DMS114 treated with DMSO at 0.1 percent for 48 hours (cell line): ENCODE results near the gene NDUFAF7.
"Not testable (repeated sequence)": the region's sequence is repeated elsewhere in the genome, so short reads cannot be mapped to it uniquely, and the experiment has no call there.

ENCODE experiments used
- DNase-seq: peaks from one replicate; lab custom pipeline; 2025; ENCODE audit not compliant: unreplicated experiment; lab: John Stamatoyannopoulos, UW

NDUFAF7 gene, protein sequence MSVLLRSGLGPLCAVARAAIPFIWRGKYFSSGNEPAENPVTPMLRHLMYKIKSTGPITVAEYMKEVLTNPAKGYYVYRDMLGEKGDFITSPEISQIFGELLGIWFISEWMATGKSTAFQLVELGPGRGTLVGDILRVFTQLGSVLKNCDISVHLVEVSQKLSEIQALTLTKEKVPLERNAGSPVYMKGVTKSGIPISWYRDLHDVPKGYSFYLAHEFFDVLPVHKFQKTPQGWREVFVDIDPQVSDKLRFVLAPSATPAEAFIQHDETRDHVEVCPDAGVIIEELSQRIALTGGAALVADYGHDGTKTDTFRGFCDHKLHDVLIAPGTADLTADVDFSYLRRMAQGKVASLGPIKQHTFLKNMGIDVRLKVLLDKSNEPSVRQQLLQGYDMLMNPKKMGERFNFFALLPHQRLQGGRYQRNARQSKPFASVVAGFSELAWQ

DNA sequence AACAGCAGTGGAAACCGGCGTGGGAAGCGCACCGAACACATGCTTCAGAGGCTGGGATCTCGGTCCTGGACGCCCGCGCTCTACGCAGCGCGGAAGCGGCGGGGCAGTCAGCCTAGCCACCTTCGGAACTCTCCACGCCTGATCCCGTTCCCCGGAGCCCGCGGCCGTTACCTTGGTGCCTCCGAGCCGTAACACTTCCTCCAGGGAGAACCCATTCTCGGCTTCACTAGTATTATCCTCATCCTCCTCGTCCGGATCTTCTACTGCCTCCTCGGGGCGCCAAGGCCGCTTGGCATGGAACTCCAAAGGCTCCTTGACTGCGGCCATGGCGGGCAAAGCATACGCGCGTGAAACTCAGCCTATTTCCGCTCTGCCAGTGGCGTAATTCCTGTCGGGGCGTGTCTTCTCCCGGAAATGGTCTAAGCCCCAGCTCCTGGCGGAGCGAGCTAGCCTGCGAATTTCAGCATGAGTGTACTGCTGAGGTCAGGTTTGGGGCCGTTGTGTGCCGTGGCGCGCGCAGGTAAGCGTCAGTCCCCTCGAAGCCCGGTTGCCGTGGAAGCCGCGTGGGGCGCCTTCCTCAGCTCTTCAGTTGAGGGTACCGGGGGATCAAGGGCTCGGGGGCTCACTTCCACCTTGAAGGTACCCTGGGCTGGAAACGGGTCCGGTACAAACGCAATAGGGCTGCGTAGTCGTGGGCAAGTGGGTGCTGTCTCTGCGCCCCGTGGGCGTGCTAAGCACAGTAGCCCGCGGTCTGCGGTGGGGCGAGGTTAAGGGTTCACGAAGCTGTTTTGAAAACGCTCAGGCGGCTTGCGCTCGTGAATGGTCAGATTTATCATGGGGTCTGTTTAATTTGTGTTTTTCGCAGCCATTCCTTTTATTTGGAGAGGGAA is at the start of gene NDUFAF7, which contains the start of gene CEBPZ:
NDUFAF7 (plus strand) TSS at position 418 of the 890 bp plus-strand sequence; CDS start at position 466, 48 bp downstream.
CEBPZ (minus strand) TSS at position 356 of the 890 bp plus-strand sequence; CDS start at position 327, 29 bp downstream.
- DNase-seq = peak; percentile 86

GRCh38 chr2:37181726-37182684 is 49.5 kb upstream of the NDUFAF7 start:
- DNase-seq = no peak

DNA sequence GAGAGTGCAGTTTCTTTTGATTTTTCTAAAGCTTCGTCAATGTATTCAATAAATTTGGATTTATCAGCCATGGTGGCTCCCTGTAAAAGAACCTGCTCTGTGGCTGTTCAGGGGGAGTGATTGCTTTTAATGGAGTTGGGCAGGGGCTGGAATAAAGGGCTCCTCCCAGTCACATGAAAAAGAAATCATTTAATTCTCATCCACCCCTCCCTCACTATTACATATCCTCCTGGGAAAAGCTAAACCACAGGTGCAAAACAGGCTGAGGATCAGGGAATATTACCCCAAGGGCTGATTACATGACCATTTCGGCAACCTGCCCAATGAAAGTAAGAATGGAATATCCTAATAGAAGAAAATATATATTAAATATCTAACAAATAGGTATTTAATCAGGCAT is 42.9 kb upstream of the NDUFAF7 start, which contains the start of gene SULT6B1:
SULT6B1 (minus strand) TSS at position 101 of the 400 bp plus-strand sequence; CDS start at position 71, 30 bp downstream.
- no peak for DNase-seq

GRCh38 chr2:37189452-37190153 is 41.9 kb upstream of the NDUFAF7 start:
- no peak for DNase-seq

GRCh38 chr2:37190290-37190689 is 41.2 kb upstream of the NDUFAF7 start:
- no peak for DNase-seq

- DNase-seq = no peak
These were observed 40.2 kb upstream of the NDUFAF7 start for GRCh38 chr2:37191253-37191652.

GRCh38 chr2:37191747-37192146 is 39.7 kb upstream of the NDUFAF7 start:
- DNase-seq = no peak

GRCh38 chr2:37192551-37192950 is 38.9 kb upstream of the NDUFAF7 start:
- no peak for DNase-seq

- DNase-seq = not testable (repeated sequence)
These were observed 35.6 kb upstream of the NDUFAF7 start for GRCh38 chr2:37195862-37196319.

GRCh38 chr2:37196320-37197195 is 34.9 kb upstream of the NDUFAF7 start, which contains the start of gene CEBPZOS:
Gene CEBPZOS (plus strand): TSS chr2:37196496. CDS start chr2:37199705, 3,209 bp downstream.
- DNase-seq = peak; percentile 66

DNA sequence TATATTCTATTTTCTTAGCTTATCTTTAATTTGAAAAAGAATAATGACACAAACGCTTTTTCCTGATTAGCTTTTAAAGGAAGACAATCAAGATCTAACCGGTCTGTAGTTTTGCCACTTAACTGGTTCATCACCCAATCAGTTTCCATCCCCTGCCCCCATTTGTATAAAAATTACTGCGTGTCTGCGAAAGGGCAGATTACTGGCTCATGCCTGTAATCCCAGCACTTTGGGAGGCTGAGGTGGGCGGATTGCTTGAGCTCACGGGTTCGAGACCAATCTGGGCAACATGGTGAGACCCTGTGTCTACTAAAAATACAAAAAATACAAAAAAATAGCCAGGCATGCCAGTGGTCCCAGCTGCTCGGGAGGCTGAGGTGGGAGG is 32.8 kb upstream of the NDUFAF7 start:
- DNase-seq = no peak

DNA sequence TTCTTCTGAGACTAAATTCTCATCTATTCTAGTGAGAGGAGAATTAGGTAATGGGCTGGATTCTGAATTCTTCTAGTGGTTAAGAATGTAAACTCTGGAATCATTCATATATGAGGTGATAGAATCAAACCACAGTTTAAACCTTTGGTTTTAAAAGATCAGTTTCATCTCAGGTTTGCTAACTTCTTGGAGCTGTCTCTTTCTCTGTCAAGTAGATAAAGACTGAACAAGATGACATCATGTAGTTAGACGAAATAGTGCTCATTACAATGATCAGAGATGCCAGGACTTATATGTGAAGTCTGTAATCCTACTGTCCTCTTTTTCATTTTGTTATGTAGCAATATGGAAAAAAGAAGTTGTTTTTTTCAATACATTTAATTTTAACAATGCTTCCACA is 30.2 kb upstream of the NDUFAF7 start:
- DNase-seq = no peak

DNA sequence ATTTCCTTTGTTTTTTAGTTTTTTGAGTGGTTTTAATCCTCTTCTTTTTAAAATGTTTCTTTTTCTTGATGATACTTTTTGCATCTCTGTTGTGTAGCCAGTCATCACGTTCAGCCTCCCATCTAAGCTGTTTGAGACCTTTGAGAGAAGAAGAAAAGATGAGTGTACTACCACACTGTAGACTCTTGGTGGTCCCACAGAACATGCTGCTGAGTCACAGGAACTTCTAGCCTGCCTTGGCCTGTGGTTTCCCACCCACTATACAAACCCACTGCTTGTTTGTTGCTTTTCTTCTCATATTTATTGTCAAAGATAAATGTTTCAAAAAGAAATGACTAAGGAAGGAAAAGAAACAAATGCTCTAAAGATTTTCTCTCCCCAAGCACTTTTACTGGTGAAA is 29.7 kb upstream of the NDUFAF7 start:
- DNase-seq = no peak

DNA sequence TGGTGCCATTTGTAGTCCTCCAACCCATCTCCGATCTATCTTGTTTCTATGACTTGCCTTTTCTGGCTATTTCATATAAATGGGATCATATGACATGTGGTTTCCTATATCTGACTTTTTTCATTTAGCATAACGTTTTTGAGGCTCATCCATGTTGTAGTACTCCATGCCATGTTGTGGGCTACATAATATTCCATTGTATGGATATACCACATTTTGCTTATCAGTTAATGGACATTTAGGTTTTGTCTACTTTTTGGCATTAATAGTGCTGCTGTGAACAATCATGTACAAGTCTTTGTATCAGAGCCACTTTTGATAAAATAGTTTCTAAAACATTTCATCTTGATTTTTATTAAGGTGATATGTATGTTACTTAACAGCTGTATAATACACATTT is 27.8 kb upstream of the NDUFAF7 start:
- no peak for DNase-seq

DNA sequence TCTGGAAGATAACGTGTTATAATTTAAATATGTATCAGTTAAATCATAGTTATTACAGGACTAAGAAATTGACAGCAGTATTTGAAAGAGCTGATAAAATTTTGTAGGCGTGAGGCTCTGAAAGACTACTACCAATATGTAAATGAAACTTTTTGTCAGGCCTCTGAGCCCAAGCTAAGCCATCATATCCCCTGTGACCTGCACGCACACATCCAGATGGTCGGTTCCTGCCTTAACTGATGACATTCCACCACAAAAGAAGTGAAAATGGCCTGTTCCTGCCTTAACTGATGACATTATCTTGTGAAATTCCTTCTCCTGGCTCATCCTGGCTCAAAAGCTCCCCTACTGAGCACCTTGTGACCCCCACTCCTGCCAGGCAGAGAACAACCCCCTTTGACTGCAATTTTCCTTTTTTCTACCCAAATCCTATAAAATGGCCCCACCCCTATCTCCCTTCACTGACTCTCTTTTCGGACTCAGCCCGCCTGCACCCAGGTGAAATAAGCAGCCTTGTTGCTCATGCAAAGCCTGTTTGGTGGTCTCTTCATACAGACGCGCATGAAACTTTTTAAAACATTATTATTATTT is 26.3 kb upstream of the NDUFAF7 start:
- not testable (repeated sequence) for DNase-seq

- no peak for DNase-seq
These were observed 25.6 kb upstream of the NDUFAF7 start for GRCh38 chr2:37205689-37206341.

- not testable (repeated sequence) for DNase-seq
These were observed 24.7 kb upstream of the NDUFAF7 start for GRCh38 chr2:37206760-37207159.

GRCh38 chr2:37211212-37211611 is 20.2 kb upstream of the NDUFAF7 start:
- no peak for DNase-seq
